DMS53 treated with DMSO at 0.1 percent for 48 hours (cell line): ENCODE data around the gene ADGRF5.
A peak's percentile ranks its signal among the peaks of the same experiment; 100 is the strongest.

Experiments used
- DNase-seq: peaks from one replicate; lab custom pipeline; 2025; ENCODE audit not compliant: unreplicated experiment; lab: John Stamatoyannopoulos, UW

ADGRF5 gene

GRCh38 chr6:46932526-46933319 lies 11.0 kb upstream of the ADGRF5 start:
- no peak for DNase-seq

- no peak for DNase-seq
These were observed 9.7 kb upstream of the ADGRF5 start for GRCh38 chr6:46931416-46931815.

DNA sequence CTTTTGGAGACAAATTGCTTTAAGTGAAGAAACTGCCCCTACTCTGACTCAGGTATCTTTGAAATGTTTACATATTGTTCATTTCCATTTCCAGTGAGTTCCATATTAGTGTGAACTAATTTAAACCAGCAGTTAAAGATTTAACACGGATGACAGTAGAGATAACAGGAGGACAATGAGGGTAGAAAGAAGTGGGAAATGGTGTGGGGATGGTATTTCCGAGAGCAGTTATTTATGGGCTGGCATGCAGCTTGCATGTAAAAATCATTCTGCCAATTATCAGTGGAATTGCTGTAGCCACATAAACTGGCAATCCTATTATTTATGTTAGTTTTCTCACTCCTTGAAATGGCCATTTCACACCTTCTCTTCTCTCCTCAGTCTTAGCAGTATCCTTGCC lies 8.6 kb upstream of the ADGRF5 start:
- DNase-seq: no peak

- DNase-seq: no peak
These were observed 5.3 kb upstream of the ADGRF5 start for GRCh38 chr6:46927066-46927465.

DNA sequence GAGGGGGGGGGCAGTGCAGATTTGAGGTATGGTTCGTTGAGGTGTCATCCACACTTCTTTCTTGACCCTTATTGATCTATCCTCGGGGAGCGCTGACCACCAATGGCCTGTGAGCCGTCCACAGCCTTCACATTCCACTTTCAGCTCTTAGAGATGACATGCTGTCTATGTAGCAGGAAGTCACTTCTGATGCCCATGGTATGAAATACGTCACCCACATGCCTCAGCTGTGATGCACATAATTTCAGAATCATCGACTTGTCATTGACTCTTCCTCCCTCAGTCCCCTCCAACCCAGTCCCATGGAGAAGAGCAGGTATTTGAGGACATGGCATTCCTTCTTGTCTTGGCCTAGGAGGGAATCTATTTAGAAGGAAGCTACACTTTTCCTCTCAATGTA lies 4.7 kb upstream of the ADGRF5 start:
- no peak for DNase-seq

GRCh38 chr6:46925563-46926253 lies 4.0 kb upstream of the ADGRF5 start:
- DNase-seq: no peak

DNA sequence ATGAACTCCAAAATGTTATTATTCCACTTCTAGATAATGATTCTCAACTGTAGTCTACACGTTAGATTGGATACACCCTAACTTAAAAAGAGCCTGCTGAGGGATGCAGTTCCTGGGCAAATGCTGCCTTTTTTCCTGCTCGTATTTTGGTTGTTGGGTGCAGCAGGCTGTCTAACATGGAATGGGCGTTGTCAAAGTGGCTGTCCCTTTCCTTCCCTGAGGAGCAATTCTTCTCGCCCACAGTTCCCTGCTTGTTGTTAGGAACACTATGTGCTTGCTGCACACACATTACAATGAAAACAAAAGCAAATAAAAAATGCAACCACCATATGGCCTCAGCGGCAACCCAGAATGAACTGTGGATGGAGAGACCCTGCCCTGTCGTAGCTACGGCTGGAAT lies 1.7 kb upstream of the ADGRF5 start:
- DNase-seq: no peak

DNA sequence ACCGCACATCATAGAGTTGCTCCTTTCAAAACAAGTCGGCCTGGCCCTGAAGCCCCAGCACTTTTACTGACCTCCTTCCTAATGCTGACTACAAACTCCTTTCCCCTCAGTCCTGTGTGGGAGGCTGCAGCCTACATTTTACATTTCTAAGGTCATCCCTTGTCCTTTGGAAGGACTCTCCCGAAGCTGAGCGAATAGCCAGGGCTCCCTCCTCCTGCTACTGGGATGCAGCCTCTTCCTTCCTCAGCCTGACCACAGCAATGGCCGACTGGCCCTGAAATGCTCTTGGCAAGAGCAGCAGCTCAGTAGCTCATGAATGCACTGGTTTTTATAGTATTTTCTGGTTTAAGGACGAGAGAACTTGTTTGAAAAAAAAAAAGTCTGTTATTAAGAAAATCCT lies 679 bp downstream of the ADGRF5 start:
- no peak for DNase-seq

DNA sequence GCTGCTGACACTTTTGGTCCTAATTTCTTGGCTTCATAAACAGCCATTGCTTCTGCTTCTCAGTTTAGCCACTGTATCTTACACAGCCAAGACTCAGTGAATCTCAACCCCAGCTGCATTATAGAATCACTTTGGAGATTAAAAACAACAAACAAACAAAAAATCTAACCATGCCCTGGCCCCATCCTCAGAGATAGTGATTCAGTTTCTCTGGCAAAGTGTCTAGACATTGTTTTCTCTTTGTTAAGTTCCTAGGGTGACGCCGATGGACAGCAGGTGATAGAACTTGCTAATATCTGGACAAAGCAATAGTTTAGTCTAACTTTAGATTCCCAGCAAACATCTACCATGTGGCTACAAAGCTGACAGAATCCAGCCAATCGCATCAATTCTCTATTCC lies 2.9 kb downstream of the ADGRF5 start:
- no peak for DNase-seq

DNA sequence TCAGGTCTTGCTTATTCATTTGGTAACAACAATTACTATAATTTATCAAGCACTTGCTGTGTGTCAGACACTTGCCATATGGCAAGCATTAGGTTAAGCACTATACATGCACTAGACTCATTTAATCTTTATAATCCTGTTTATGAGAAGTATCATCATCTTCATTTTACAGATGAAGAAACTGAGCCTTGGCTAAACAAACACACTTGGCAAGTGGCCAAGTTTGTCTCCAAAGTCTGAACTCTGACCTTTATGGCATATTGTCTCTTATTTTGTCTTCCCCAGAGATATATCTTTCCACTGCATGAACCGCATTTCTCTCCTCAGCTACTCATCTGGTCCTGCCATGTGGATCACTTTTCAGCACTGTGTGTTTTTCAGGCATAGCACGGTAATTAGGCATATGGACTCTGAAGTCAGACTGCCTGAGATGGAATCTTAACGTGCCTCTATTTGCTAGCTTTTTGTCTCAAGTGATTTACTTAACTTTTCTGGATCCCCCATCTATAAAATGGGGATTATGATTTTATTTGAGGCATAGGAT lies 4.7 kb downstream of the ADGRF5 start:
- no peak for DNase-seq

- DNase-seq: no peak
These were observed 5.9 kb downstream of the ADGRF5 start for GRCh38 chr6:46915866-46916265.

GRCh38 chr6:46915380-46915779 lies 6.4 kb downstream of the ADGRF5 start:
- DNase-seq: no peak

DNA sequence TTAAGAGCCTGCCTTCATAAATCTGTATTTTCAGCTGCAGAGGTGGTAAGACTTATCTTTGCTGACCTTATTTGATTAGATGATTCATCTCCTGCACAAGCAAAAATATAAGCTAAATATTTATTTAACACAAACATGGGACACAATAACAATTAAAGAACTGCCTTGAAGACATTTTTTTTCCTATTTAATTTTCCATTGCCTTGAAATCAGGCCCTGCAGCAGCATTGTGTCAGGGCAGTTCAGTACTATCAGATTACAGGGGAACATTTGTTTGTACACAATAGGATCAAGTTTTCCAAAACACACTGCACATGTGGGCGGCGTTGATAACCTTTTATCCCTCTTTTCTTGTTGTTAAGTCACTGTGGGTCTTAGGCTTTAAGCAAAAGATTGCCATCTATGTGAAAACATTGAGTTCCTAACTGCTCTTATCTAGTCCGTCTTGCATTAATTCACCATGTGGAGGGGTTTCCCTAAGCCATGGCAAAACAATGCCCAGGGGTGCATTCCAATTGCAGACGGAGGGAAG lies 7.4 kb downstream of the ADGRF5 start:
- DNase-seq: peak; percentile 90

- no peak for DNase-seq
These were observed 12.4 kb downstream of the ADGRF5 start for GRCh38 chr6:46909371-46909770.

DNA sequence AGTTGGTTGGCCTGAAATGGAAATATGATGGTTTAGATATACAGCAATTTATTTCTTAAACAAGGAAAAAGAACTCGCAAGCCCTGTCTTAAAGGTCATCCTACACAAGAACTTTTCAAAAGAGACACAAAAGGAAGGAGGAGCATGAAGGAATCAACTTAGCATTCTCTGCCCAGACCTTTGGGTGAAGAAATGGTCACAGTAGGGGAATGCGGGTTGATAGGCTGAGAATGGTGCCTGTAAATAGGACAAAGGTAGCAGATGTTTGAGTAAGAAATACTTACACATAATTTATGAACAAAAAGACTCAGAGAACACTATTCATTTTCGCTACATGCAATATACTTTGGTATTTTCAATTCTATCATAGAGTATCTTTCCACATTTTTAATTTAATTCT lies 15.0 kb downstream of the ADGRF5 start:
- no peak for DNase-seq

- no peak for DNase-seq
These were observed 17.6 kb downstream of the ADGRF5 start for GRCh38 chr6:46904117-46904516.

GRCh38 chr6:46903175-46903574 lies 18.6 kb downstream of the ADGRF5 start:
- DNase-seq: no peak

DNA sequence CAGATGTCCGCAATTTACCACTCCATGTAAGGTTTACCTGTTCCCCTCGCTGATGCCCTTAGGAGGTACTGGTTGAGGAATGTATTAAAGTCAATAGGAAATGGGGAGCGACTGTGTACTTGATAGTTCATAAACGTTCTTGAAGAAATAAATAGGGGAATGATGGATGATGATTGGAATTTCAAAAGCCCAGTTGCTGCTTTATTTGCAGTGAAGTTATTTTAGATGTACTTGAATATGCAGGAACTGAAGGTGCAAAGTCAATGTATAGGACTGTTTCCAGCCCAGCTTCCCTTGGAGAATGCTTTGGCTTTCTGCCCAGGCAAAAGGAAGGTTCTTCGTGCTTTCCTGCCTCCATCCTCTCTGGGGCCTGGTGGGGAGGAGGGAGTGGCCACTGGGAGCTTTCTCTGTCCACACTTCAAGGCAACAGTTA lies 19.8 kb downstream of the ADGRF5 start:
- no peak for DNase-seq

DNA sequence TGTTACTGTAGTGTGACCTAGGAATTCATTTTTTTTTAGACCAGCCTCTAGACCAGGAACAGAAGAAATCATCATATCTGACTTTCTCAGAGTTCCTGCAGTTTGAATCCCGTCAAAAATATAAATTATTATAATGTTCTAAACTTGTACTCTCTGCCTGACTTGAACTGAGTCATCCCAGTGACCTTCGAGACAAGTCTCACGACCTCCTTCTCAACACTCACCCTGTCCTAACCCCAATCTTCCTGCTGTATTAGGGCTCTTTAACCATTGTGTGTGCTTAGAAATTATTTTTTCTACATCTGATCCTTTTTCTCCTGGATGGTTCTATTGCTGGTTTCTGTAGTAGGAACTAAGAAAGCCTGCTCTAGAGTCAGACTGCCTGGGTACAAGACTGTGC lies 21.5 kb downstream of the ADGRF5 start:
- DNase-seq: no peak

DNA sequence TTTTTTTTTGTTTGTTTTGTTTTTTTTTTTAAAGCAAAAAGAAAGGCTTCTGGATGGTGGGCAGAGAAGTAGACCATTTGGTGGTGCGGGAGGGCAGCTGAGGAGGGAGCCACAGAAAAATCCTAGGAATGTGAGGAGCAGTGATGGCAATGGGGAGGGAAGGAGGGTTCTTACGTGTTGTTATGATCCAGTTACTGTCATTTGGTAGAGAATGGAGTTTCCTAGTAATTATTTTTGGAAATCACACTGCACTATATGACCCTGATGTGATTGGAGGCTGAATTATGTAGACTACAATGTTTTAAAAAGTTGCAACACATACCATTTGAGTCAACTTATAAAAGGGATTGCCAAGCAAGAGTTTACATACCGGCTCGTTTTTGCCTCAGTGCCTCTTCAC lies 22.1 kb downstream of the ADGRF5 start:
- DNase-seq: no peak

DNA sequence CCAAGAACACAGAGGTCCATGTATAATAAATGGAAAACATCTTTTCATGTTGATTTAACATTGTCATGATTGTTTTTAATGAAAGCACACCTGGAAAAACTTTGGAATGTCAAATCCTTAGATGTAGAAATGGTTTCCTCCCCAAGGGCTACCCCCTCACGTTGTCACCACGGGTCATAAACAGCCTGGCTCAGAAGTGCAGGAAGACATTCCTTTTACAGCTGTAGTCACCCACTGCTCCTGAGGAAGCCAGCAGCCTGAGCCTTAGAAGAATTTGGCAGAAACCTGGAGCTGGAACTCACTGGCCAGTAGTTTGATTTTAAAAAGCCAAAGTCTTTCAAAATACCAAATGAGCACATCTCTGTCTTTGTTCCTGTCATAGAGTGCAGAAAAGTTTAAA lies 23.7 kb downstream of the ADGRF5 start:
- DNase-seq: no peak

GRCh38 chr6:46896871-46897270 lies 24.9 kb downstream of the ADGRF5 start:
- no peak for DNase-seq
